Colonic mucosa (tissue), 4 donors: ENCODE data around the gene XPNPEP3. TPM values are rescaled to one million over a fixed set of nuclear protein-coding genes. Genes with fewer than 3 reads are reported as not detected.

Source experiments
- DNase-seq: peaks from one replicate; pipeline ENCODE4 v3.0.0-alpha.2; 2020
- H3K27ac ChIP-seq: fragments of 200-600 bp; one replicate; pipeline ENCODE4 v1.8.0; 2021
- H3K27me3 ChIP-seq: fragments of 200-600 bp; one replicate; pipeline ENCODE4 v1.8.0; 2021
- H3K36me3 ChIP-seq: fragments of 200-600 bp; one replicate; pipeline ENCODE4 v1.8.0; 2021
- H3K4me1 ChIP-seq: fragments of 200-600 bp; one replicate; pipeline ENCODE4 v1.8.0; 2021; ENCODE audit warnings: mild to moderate bottlenecking
- H3K4me3 ChIP-seq: fragments of 200-600 bp; one replicate; pipeline ENCODE4 v1.8.0; 2021
- H3K9ac ChIP-seq, 2 donors: one replicate each; pipeline ENCODE4 v1.7.0; 2013; ENCODE audit warnings: control low read depth in 2 of 2, low read depth in 2 of 2, low read length in 2 of 2
- H3K9me3 ChIP-seq: fragments of 200-600 bp; one replicate; pipeline ENCODE4 v1.8.0; 2021
- CTCF ChIP-seq: fragments of 200-600 bp; IDR thresholded peaks from one replicate; pipeline ENCODE4 v1.8.0; 2022; ENCODE audit warnings: antibody characterized with exemption, mild to moderate bottlenecking
- intact Hi-C: fragments of 100-400 bp; cut with DNase I; formaldehyde crosslinking; loops from one replicate; pipeline ENCODE4 v1.14.1; 2022
- total RNA-seq, 2 donors: library from RNA; stranded (reverse); fragmentation: NEBNext Ultra II Directional in 1 of 2; extraction: Animal tissue kit (Norgen Biotek cat#: 25700) in 1 of 2; gene quantifications; one replicate each; pipeline ENCODE4 v1.2.1, GENCODE V29; 2021
- donor health status: healthy.
- donor health status: DM: no; HTN: no; CAD: no.
- donor health status: DM: no; HTN: no; CAD: no.

XPNPEP3 gene
- total RNA-seq, 2 donors from 2014 or later, result 12.8 to 22.0 TPM

- H3K36me3 ChIP-seq, result no peaks in the 10 kb centered on the region
- no peaks in the 10 kb centered on the region for H3K27me3 ChIP-seq
- peaks cover 6% of the 10 kb centered on the region for H3K4me1 ChIP-seq
- H3K27ac ChIP-seq, result no peak overlapping the region
- no peak for TF ChIP-seq CTCF
- DNase-seq, result no peak
- no peaks in the 10 kb centered on the region for H3K9me3 ChIP-seq
- intact Hi-C loops, result no loop called here
- H3K4me3 ChIP-seq, result no peak overlapping the region
- H3K9ac ChIP-seq, result peak overlapping the region in 1 of 2 donors; percentile 36
Measured at GRCh38 chr22:40853961-40854360, 3.0 kb upstream of the XPNPEP3 start.

GRCh38 chr22:40855071-40855978, 1.6 kb upstream of the XPNPEP3 start:
- Histone ChIP-seq H3K27ac (peak overlapping the region; percentile 92), H3K27me3 (no peaks in the 10 kb centered on the region), H3K36me3 (no peaks in the 10 kb centered on the region), H3K9ac (peak overlapping the region; percentile 84 to 100), H3K4me1 (peaks cover 6% of the 10 kb centered on the region), H3K9me3 (no peaks in the 10 kb centered on the region), H3K4me3 (peak overlapping the region; percentile 85)
- no peak for DNase-seq
- TF ChIP-seq CTCF, result no peak
- intact Hi-C loops, result no loop called here

- Histone ChIP-seq H3K9ac (peak overlapping the region; percentile 84 to 100), H3K9me3 (no peaks in the 10 kb centered on the region), H3K27ac (peak overlapping the region; percentile 92), H3K4me3 (peak overlapping the region; percentile 85), H3K36me3 (no peaks in the 10 kb centered on the region), H3K27me3 (no peaks in the 10 kb centered on the region), H3K4me1 (peaks cover 6% of the 10 kb centered on the region)
- intact Hi-C loops, result no loop called here
- no peak for TF ChIP-seq CTCF
- DNase-seq, result peak; percentile 51
Measured at GRCh38 chr22:40855979-40856512, 902 bp upstream of the XPNPEP3 start.

- intact Hi-C loops, result no loop called here
Measured at GRCh38 chr22:40857309-40857855, 434 bp downstream of the XPNPEP3 start.

More at GRCh38 chr22:40857309-40857855, 434 bp downstream of the XPNPEP3 start:
- Histone ChIP-seq H3K9me3 (no peaks in the 10 kb centered on the region), H3K4me1 (peaks cover 6% of the 10 kb centered on the region), H3K27ac (peak overlapping the region; percentile 92), H3K9ac (peak overlapping the region; percentile 84 to 100), H3K27me3 (no peaks in the 10 kb centered on the region), H3K36me3 (no peaks in the 10 kb centered on the region), H3K4me3 (peak overlapping the region; percentile 85)
- no peak for DNase-seq
- no peak for TF ChIP-seq CTCF
